MG63 (cell line): ENCODE measurements around the gene CSTA. TPM values are rescaled to one million over a fixed set of nuclear protein-coding genes. Genes with fewer than 3 reads are reported as not detected.

Experiments used
- DNase-seq: peaks from one replicate; pipeline ENCODE4 v3.0.0-alpha.2; 2020
- H3K27me3 ChIP-seq: fragments of 250-450 bp; sonication (Bioruptor Pico); 2 replicates; pipeline ENCODE4 v1.5.1; 2020; ENCODE audit warnings: mild to moderate bottlenecking, moderate library complexity
- H3K36me3 ChIP-seq: fragments of 250-450 bp; sonication (Bioruptor Pico); 2 replicates; pipeline ENCODE4 v1.5.1; 2020; ENCODE audit warnings: mild to moderate bottlenecking, moderate library complexity
- H3K4me3 ChIP-seq: fragments of 250-450 bp; sonication (Bioruptor Pico); 2 replicates; pipeline ENCODE4 v1.5.1; 2020; ENCODE audit warnings: mild to moderate bottlenecking, moderate library complexity
- H3K9me3 ChIP-seq: fragments of 250-450 bp; sonication (Bioruptor Pico); 2 replicates; pipeline ENCODE4 v1.5.1; 2020; ENCODE audit warnings: mild to moderate bottlenecking, moderate library complexity
- total RNA-seq: library from RNA; depleted of rRNA; stranded (reverse); fragments of >200 nt; shearing (Covaris generic); gene quantifications from 2 replicates; pipeline ENCODE4 v1.2.3, GENCODE V29; 2014; ENCODE audit warnings: low replicate concordance; rRNA removed

CSTA gene, protein sequence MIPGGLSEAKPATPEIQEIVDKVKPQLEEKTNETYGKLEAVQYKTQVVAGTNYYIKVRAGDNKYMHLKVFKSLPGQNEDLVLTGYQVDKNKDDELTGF
- total RNA-seq, result 1.7 TPM in 1 of 2 replicates, not detected in the other

DNA sequence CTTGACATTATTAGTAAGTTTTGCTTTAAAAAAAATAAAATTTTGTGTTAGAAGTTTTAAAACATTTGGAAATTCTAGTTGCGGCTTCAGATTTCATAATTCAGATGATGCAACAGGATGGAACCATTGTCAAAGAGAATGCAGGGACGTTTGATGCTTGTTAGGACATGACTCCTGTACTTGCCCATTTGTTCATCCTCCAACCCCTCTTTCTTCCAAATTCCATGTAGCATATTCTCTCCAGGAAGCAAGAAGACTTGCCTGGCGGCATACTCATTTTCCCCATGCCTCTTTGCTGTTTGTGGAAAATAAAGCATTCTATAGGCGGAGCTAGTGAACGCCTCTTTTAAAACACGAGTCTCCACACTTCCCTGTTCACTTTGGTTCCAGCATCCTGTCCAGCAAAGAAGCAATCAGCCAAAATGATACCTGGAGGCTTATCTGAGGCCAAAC, at the start of gene CSTA:
Gene CSTA (plus strand): TSS at position 378 of the 453 bp plus-strand sequence. CDS start 45 bp downstream, at position 423.
- no peak within 1 kb of the TSS for H3K4me3 ChIP-seq
- no peaks in the 10 kb centered on the region for H3K36me3 ChIP-seq
- H3K27me3 ChIP-seq, result 0 out of 2 replicates have a peak, but pooled peaks cover 2% of the 10 kb centered on the region
- 0 out of 2 replicates have a peak, but pooled peaks cover 2% of the 10 kb centered on the region for H3K9me3 ChIP-seq
- DNase-seq, result no peak

DNA sequence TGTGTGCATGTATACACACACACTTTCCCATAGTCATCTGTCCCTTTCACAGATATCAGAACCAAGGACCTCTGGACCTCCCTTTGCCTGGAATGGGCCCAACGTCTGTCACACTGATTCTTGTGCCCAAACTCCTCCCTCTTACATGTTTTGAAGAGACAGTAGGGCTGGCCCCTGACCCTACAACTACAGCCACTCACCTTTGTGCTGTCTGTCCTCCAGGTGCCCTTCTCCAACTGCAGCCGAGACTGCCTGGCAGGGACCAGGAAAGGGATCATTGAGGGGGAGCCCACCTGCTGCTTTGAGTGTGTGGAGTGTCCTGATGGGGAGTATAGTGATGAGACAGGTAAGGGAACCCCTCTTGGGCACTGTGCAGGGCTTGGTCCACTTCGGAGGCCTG, 43.2 kb upstream of the CSTA start:
- Histone ChIP-seq H3K27me3 (peaks cover 3% of the 10 kb centered on the region; the same call in 1 of the 2 replicates), H3K4me3 (no peak overlapping the region), H3K9me3 (no peaks in the 10 kb centered on the region), H3K36me3 (no peaks in the 10 kb centered on the region)
- DNase-seq, result no peak

GRCh38 chr3:122283796-122284445, 41.1 kb upstream of the CSTA start:
- no peaks in the 10 kb centered on the region for H3K9me3 ChIP-seq
- H3K4me3 ChIP-seq, result no peak overlapping the region
- H3K36me3 ChIP-seq, result no peaks in the 10 kb centered on the region
- H3K27me3 ChIP-seq, result peaks cover under 1% of the 10 kb centered on the region; the same call in 1 of the 2 replicates
- DNase-seq, result no peak

- H3K9me3 ChIP-seq, result no peaks in the 10 kb centered on the region
- H3K27me3 ChIP-seq, result no peaks in the 10 kb centered on the region; the same call in 1 of the 2 replicates
- no peak overlapping the region for H3K4me3 ChIP-seq
- no peak for DNase-seq
- no peaks in the 10 kb centered on the region for H3K36me3 ChIP-seq
These were observed 40.6 kb upstream of the CSTA start for GRCh38 chr3:122284486-122284885.

DNA sequence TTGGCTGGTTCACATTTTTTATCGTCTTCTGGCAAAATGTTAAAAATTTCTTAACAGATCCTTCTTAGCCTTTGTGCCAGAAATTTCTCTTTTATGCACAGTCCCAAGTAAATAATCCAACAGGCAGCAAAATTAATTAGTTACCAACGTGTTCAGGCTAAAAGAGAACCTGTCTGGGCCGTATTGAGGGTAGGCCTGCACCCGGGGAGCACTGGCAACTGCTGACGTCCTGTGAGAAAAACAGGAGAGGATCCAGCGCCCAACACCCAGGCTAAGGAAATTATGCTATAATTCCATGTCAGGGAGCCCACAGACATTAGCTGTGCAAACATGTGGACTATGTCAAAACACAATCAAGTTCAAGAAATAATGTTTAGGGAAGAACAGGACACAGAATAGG, 30.7 kb upstream of the CSTA start:
- DNase-seq, result no peak
- Histone ChIP-seq H3K4me3 (no peak overlapping the region), H3K27me3 (peaks cover 5% of the 10 kb centered on the region; the same call in 1 of the 2 replicates)

DNA sequence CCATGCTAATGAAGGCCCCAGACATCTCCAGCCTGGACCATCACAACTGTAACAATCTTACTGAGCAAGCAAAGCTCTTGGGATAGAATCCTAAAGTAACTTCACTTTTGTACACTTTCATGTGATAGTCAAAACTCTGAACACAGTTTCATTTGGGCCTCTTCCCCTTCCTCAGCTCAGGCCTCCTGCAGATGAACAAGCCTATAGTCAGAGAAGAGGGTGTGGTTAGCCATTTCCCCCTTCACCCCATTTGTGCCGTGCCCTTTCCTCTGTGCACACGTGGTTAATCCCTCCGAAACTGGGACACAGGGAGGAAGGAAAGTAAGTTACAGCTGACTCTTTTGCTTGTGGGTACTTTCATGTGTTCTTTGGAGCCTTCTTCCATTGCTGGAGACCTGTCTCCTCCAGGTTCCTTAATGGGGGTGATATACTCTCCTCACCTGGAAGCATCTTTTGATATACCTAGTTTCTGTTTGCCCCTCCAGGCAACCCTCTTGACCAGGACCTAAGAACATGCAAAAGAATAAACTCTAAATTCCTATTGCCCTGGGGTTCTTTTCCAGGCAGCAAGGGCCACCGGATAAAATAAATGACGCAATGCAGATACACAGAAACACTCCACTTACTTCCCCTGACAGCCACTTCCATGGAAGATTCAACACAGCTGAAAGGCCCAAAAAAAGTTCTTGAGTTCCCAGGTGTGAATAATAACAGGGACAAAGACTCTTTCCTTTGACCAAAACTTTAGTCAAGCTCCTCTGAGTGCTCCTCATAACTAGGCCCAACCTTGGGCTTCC, 29.6 kb upstream of the CSTA start:
- no peaks in the 10 kb centered on the region for H3K36me3 ChIP-seq
- DNase-seq, result no peak

More for the DNA sequence above, 30.7 kb upstream of the CSTA start:
- Histone ChIP-seq H3K36me3 (no peaks in the 10 kb centered on the region), H3K9me3 (no peaks in the 10 kb centered on the region)

GRCh38 chr3:122298239-122298638, 26.8 kb upstream of the CSTA start:
- Histone ChIP-seq H3K27me3 (no peaks in the 10 kb centered on the region), H3K4me3 (no peak overlapping the region), H3K9me3 (peaks cover 7% of the 10 kb centered on the region; the same call in 1 of the 2 replicates), H3K36me3 (no peaks in the 10 kb centered on the region)
- no peak for DNase-seq

More for the DNA sequence above, 29.6 kb upstream of the CSTA start:
- peaks cover 5% of the 10 kb centered on the region; the same call in 1 of the 2 replicates for H3K27me3 ChIP-seq
- peaks cover 7% of the 10 kb centered on the region; the same call in 1 of the 2 replicates for H3K9me3 ChIP-seq
- no peak overlapping the region for H3K4me3 ChIP-seq

DNA sequence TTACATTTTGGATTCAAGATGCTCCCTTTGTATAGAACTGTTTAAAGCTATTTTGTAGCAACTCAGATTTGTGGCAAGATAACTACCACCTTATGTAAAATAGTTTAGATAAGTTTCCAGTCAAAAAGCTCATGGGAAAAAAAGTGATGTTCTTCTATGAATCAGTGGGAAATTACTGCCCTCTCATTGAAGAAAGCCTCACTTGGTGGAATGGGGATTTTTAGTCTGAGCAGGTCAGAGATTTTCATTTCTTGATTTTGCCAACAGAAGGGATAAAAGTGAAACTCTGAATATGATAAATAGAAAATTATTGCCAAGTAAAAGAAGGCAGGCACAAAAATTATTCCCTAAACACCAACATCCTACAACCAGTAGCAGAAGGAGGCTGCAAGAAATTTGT, 25.8 kb upstream of the CSTA start:
- no peak for DNase-seq
- H3K9me3 ChIP-seq, result peaks cover 7% of the 10 kb centered on the region; the same call in 1 of the 2 replicates
- no peaks in the 10 kb centered on the region for H3K36me3 ChIP-seq
- no peak overlapping the region for H3K4me3 ChIP-seq
- H3K27me3 ChIP-seq, result no peaks in the 10 kb centered on the region

DNA sequence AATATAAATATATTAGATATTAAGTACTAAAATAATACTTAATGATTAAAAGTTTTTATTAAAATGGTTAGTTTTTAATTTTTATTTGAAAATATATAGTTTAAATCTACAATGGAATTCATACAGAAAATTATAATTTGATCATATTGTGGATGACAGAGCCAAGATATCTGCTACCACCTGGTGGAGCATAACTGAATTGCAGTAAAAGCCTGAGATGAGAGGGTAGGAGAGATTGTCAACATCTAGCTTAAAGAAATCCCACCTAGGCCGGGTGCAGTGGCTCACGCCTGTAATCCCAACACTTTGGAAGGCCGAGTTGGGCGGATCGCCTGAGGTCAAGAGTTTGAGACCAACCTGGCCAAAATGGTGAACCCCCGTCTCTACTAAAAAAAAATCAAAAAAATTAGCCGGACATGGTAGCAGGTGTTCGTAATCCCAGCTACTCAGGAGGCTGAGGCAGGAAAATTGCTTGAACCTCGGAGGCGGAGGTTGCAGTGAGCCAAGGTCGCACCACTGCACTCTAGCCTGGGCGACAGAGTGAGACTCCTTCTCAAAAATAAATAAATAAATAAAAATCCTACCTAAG, 25.1 kb upstream of the CSTA start:
- peaks cover 7% of the 10 kb centered on the region; the same call in 1 of the 2 replicates for H3K9me3 ChIP-seq
- H3K36me3 ChIP-seq, result no peaks in the 10 kb centered on the region
- no peak overlapping the region for H3K4me3 ChIP-seq
- no peak for DNase-seq
- no peaks in the 10 kb centered on the region for H3K27me3 ChIP-seq

- Histone ChIP-seq H3K4me3 (no peak overlapping the region), H3K9me3 (peaks cover 7% of the 10 kb centered on the region; the same call in 1 of the 2 replicates), H3K27me3 (no peaks in the 10 kb centered on the region), H3K36me3 (no peaks in the 10 kb centered on the region)
- DNase-seq, result no peak
These were observed 24.0 kb upstream of the CSTA start for GRCh38 chr3:122301063-122301462.

DNA sequence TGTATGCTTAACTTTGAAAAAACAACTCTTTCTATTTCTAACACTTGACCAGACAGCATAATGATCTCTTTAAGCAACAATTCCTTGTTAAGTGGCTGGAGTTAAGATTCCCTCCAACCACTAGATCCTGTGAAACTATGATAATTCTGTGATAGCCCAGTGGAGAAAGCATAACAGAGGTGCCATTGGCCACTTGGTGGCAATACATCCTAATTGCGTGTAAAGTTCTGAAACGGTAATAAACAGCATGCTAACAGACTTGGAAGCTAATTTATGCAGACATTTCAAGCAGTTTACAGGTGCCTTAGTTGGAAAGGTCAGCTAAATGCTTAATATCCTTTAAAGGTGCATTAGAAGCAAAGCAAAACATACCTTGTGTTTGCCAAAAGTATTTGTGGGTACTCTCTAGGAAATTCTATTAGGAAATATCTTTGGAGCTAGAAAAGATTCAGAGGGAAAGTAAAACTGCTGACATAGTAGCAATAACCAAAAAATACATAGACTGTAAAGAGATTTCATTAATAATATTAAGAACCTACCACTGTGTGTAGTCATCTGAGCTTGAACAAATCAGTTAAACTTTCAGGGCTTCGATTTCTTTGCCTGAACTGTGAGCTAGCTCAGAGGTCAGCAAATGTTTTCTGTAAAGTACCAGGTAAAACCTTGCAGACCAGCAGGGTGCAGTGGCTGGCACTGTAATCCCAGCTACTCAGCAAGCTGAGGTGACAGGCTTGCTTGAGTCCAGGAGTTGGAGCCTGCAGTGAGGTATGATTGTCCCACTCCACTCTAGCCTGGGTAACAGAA, 19.0 kb upstream of the CSTA start:
- no peaks in the 10 kb centered on the region for H3K36me3 ChIP-seq
- no peak for DNase-seq
- H3K4me3 ChIP-seq, result no peak overlapping the region
- no peaks in the 10 kb centered on the region for H3K27me3 ChIP-seq
- H3K9me3 ChIP-seq, result no peaks in the 10 kb centered on the region

DNA sequence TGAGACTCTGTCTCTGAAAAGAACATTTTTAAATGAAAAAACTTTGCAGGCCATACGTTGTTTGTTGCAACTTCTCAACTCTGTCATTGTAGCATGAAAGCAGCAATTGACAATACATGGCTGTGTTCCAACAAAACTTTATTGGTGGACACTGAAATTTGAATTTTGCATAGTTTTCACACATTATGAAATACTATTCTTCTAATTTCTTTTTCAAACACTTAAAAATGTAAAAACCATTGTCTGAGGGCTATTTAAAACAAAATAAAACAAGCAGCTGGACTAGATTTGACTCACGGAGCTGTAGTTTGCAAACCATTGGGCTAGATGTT, 18.5 kb upstream of the CSTA start:
- no peaks in the 10 kb centered on the region for H3K27me3 ChIP-seq
- H3K4me3 ChIP-seq, result no peak overlapping the region
- DNase-seq, result no peak
- H3K9me3 ChIP-seq, result no peaks in the 10 kb centered on the region
- H3K36me3 ChIP-seq, result no peaks in the 10 kb centered on the region

DNA sequence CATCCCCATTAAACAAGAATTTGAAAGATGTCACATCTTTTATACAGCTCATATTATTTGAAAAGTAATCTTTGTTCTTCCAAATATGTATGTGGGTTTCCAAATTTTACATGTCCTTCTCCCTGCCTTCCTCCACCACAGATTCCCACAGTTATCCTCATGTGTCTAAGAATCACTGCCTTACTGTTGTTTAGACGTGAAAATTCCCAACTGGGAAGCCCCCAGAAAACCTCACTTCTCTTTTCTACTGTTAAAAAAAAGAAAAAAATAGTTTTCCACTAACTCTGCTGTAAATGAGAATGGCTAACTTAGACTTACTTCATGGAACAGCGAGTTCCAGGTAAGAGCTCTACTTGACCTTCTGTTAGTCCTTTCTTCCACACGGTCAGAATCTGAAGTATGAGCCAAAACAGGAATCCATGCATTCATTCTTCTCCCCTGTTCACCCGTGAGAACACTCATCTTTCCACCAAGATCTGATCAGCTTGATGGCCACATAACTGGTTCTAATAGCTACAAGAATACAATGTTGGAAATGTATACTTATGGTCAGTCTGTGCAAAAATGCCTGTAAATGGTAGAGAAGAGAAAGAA, 17.9 kb upstream of the CSTA start:
- Histone ChIP-seq H3K27me3 (no peaks in the 10 kb centered on the region), H3K9me3 (no peaks in the 10 kb centered on the region), H3K4me3 (no peak overlapping the region), H3K36me3 (no peaks in the 10 kb centered on the region)
- DNase-seq, result no peak

DNA sequence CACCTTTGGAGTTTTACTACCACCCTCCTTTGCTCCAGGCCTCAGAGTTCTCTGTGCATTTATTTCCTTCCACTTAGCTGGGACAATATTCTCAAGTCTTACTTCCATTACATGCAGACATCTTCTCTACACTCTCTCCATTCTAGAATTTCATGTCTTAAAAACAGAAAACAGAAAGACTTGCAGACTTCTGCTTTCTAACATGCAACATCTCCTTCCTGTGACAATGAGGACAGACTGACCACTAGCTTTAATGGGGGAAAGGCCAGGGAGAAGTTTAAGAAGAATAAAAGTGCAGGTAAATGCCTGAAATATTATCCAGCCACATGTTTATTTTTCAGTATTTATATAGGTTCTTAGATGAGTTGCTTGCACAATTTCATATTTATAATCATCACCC, 17.1 kb upstream of the CSTA start:
- no peak overlapping the region for H3K4me3 ChIP-seq

DNA sequence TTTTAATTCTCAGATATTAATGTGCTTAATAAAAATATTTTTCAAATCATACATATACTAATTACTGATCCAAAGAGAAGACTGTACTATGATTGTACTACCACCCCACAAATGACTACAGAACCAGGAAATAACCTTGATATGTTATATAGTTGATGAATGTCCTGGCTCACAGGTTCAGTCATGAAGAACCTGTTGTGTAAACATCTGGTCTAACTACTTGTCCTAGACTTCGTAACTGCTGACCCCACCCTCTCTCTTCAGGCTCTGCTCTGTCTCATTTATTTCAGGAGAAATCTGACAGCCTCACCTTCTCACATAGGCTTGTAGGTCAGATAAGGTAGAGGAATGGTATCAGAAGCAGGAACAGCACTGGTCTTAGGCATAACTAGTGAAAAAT, 14.7 kb upstream of the CSTA start:
- Histone ChIP-seq H3K4me3 (no peak overlapping the region), H3K27me3 (no peaks in the 10 kb centered on the region), H3K36me3 (no peaks in the 10 kb centered on the region), H3K9me3 (no peaks in the 10 kb centered on the region)
- DNase-seq, result no peak

More for the DNA sequence above, 17.1 kb upstream of the CSTA start:
- Histone ChIP-seq H3K27me3 (no peaks in the 10 kb centered on the region), H3K9me3 (no peaks in the 10 kb centered on the region), H3K36me3 (no peaks in the 10 kb centered on the region)
- no peak for DNase-seq

- no peak for DNase-seq
- Histone ChIP-seq H3K27me3 (no peaks in the 10 kb centered on the region), H3K9me3 (no peaks in the 10 kb centered on the region), H3K36me3 (no peaks in the 10 kb centered on the region), H3K4me3 (no peak overlapping the region)
These were observed 12.2 kb upstream of the CSTA start for GRCh38 chr3:122312826-122313225.
